Right lung (tissue), 5 donors: ENCODE data around the gene TBC1D14. TPM values are rescaled to one million over a fixed set of nuclear protein-coding genes. Genes with fewer than 3 reads are reported as not detected.
"Not testable (repeated sequence)": the region's sequence is repeated elsewhere in the genome, so short reads cannot be mapped to it uniquely, and the experiment has no call there.

Source experiments
- DNase-seq, 2 donors: peaks; one replicate each; pipeline ENCODE4 v3.0.0-alpha.2; 2013
- polyA plus RNA-seq, 5 donors: library from polyadenylated mRNA; unstranded; fragments of 120-200 nt; gene quantifications; one replicate each; pipeline versions ENCODE4 v1.2.1 to v1.2.3, GENCODE V29; 2013; ENCODE audit warnings: inconsistent platforms in 1 of 5, low replicate concordance in 1 of 5; ENCODE audit not compliant: insufficient read length in 5 of 5, insufficient read depth in 1 of 5

Gene TBC1D14
- polyA plus RNA-seq, 5 donors, result 40.7 to 46.0 (median 45.3) TPM

DNA sequence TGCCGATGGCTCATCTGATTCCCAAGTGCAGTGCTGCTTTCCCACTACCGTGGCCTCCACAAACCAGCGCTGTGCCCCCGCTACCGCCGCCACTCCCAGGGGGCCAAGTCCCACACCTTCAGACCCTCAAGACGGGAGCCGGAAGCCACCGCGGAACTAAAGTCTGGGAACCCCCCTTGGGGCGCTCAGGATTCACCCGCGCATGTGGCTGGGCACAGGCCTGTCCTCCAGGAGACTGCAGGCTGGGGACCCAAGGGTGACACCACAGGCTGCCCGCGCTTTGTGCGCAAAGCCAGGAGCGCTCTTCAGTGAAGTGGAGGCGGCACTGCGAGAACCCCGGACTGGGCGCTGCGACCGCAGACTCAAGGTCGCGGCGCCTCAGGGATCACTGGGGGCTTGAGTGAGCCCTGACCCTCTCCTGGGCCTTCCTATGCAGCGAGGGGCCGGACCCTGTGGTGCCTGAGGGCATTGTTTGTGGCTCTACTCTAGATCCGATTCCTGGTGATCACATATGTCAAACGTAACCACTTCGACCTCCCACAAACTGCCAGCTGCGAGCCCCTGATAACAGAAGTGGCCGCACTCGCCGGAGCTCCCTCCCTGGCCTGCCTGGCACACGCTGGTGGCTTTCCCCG lies 20.4 kb upstream of the TBC1D14 start:
- DNase-seq, result no peak

DNA sequence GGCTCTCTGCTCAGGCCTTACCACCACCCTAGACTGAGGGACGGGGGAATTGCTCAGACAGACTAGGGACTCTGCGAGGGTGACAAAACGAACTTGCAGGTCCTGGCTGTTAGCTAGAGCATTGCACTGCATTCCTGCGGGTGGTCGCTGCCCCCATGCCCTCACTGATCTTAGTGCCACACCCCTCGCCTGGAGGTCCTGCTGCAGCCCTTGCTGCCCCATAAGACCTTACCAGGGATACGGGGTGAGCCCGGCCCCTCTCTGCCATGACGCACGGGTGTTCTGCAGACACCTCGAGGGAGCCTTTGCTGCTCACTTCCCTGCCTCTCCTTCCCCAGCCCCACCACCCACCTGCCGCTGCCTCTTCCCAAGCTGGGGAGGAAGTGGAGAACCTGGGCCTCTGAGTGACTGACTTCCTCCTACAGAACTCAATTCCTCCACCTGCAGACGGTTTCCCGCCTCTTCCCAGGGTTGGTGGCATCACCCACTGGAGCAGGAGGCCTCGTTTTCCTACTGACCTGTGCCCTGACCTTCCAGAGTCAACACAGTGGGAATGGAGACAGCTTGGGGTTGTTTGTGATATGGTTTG lies 19.8 kb upstream of the TBC1D14 start:
- no peak for DNase-seq

DNA sequence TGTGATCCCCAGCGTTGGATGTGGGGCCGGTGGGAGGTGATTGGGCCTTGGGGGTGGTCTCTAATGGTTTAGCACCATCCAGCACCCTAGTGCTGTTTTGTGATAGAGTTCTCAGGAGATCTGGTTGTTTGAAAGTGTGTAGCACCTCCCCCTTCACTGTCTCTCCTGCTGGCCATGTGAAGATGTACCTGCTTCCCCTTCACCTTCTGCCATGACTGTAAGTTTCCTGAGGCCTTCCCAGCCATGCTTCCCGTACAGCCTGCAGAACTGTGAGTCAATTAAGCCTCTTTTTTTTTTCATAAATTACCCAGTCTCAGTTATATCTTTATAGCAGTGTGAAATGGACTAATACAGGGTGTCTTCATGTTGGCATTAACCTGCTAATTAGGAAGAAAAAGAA lies 19.3 kb upstream of the TBC1D14 start:
- no peak for DNase-seq

DNA sequence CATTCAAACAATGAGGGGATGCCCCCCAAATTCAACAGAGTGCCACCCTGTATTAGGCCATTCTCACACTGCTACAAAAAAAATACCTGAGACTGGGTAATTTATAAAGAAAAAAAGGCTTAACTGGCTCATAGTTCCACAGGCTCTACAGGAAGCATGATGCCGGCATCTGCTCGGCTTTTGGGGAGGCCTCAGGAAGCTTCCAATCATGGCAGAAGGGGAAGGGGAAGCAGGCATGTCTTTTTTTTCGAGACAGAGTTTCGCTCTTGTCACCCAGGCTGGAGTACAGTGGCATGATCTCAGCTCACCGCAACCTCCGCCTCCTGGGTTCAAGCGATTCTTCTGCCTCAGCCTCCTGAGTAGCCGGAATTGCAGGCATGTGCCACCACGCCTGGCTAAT lies 18.7 kb upstream of the TBC1D14 start:
- DNase-seq, result not testable (repeated sequence)

DNA sequence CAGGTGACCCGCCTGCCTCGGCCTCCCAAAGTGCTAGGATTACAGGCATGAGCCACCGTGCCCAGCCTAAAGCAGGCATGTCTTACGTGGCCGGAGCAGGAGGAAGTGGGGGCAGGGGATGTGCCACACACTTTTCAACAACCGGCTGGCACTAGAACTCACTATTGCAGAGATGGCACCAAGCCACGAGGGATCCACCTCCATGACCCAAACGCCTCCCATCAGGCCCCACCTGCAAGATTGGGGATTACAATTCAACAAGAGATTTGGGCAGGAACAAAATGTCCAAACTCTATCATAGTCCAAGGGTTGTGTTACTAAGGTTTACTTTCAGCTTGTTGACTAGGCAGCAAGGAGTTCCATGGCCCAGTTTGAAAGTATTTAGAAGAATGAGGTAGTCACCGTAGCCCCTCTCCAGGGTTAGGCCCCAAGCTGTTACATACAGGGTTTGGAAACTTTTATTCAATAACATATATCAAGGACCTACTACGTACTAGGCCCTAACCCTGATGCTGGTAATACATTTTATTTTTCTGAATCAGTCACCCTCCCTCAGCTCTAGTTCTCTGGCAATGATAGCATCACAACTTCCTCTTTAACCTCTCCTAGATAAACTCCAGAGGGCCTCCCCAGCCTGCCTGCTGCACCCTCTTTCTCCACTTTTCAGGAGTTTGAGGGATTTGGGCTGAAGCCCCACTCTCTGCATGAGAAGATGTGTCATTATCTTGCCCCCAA lies 18.0 kb upstream of the TBC1D14 start:
- no peak for DNase-seq

DNA sequence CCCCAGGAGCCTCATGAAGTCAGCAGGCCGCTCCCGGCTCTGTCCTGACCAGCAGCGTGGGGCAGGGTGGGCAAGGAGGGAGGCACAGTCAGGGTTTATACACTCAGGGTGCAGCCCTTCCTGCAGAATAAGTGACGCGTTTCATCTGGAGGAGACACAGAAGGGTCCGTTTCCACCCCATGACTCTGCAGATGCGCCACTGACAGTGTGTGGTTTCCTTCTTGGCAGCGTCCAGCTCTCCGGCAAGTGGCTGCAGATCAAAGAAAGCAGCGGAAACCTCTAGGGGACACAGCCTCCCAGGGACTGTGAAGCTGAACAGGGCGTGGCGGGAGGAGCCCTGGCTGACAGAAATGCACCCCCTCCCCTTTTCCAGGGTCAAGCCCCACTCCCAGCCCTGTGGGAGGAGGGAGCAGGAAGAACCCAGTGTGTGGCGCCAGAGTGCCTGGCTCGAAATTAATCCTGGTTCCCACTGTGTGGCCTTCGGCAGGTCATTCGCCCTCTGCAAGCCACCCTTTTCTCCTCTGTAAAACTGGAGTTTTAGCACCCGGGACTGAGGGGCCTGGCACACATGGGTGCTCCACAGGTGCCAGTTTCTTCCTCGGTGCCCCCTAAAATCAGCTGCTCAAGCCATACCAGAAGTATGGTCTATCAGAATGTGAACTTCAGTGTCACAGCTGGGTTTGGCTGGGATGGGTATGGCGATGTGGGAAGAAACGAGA lies 17.3 kb upstream of the TBC1D14 start:
- peak in 1 of 2 donors; percentile 47 for DNase-seq

DNA sequence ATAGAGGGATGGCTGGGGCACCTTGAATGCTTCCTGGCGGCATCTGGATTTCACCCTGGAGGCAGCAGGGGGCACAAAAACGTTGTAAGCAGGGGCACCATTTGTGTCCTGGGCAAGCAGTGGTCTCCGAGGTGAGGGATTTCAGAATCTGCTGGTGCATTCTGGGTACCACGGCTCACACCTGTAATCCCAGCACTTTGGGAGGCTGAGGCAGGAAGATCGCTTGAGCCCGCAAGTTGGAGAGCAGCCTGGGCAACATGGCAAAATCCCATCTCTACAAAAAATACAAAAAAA lies 16.8 kb upstream of the TBC1D14 start:
- no peak for DNase-seq

DNA sequence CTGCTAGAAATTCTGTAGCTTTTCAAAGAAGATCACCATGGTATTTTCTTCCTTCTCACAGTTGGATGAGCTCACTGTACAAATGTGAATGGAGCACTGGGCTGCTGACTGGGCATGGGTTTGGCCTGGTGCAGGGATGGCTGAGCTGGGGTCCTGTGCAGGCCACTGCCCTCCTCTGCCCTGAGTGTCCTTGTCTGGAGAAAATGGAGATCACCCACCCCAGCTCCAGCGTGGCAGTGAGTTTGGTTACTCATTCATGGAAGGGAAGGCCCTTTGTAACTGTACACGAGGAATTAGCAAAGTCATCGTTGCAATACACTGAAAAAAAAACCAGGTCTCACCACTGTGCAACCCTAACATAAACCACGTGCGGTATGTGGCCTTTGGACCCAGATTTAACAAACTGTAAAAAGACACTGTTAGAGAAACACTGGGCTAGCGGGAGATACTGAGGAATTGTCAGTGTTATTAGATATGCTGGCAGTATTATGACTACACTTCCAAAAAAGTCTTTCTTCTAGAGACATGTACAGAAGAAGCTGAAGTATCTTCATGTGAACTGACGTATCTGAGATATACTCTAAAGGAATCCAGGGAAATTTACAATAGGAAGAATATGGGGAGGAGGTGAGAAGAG lies 16.1 kb upstream of the TBC1D14 start:
- no peak for DNase-seq

DNA sequence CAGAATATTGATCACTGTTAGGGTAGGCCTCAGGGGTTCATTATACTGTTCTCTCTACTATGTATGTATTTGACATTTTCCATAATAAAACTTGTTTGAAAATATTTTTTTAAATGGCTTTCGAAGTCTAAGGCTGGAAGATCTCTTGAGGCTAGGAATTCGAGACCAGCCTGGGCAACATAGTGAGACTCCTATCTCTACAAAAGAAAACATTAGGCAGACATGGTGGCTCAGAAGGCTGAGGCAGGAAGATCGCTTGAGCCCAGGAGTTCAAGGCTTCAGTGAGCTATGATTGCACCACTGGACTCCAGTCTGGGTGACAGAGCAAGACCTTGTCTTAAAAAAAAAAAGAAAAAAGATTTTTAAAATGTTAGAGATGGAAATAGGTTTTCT lies 15.5 kb upstream of the TBC1D14 start:
- DNase-seq, result no peak

DNA sequence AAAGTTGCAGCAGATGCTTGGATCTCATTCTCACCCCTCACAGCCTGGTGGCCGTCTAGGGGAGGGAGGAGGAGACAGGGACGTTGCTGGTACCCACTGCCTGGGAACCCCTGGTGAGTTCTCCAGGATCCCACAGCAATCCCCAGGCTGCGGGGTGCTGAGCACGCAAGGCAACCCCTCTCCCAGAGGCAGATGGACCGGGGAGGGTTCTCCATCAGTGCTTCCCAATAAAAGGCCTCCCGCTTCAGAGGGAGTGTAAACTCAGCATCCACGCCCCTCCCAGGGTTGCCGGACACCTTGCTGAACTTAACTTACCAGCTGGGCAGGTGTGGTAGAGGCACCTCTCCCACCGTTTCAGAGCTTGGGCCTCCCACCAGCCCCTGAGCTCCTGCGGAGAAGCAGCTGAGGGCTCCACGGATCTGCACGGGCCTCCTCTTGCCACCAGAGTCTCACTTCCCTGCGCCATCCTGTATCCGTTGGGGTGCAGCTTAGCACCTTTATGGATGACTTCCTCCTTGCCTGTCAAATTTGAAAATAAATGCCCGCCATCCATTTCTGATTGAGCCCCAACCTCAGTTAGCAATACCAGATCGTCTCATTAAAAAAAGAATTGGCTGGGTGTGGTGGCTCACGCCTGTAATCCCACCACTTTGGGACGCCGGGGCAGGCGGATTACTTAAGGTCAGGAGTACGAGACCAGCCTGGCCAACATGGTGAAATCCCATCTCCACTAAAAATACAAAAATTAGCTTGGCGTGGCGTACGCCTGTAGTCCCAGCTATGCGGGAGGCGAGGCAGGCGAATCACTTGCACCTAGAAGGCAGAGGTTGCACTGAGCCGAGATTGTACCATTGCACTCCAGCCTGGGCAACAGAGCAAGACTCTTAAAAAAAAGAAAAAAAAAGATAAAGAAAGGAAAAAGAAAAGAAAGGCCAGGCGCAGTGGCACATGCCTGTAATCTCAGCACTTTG lies 14.8 kb upstream of the TBC1D14 start:
- no peak for DNase-seq

DNA sequence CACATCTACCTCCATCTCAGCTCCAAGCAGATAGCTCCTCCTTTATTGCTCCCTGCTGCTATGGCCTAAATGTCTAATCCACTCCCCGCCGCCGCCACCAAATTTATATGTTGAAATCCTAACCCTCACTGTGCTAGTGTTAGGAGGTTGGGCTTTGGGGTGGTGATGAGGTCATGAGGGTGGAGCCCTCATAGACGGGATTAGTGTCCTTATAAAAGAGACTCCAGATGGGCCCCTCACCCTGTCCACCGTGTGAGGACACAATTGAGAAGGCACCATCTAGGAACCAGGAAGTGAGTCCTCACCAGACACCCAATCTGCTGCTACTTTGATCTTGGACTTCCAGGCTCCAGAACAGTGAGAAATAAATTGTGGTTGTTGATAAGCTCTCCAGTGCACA lies 13.6 kb upstream of the TBC1D14 start:
- DNase-seq, result no peak

DNA sequence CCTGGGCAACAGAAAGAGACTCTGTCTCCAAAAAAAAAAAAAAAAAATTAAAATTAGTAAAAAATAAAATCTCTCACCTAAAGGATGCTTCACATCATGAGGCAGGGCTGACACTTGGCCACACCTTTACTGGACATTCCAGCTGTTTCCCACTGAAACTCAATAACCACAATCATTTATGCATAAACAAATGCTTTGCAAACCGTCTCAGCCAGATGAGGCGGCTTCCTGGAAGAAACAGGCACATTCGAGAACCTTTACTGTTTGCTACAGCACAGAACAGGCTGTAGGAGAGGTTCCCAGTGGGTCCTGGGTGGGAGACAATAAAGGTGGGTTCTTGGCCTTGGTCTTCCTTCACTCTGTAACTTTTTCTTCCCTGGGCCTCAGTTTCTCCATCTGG lies 10.9 kb upstream of the TBC1D14 start:
- no peak for DNase-seq

DNA sequence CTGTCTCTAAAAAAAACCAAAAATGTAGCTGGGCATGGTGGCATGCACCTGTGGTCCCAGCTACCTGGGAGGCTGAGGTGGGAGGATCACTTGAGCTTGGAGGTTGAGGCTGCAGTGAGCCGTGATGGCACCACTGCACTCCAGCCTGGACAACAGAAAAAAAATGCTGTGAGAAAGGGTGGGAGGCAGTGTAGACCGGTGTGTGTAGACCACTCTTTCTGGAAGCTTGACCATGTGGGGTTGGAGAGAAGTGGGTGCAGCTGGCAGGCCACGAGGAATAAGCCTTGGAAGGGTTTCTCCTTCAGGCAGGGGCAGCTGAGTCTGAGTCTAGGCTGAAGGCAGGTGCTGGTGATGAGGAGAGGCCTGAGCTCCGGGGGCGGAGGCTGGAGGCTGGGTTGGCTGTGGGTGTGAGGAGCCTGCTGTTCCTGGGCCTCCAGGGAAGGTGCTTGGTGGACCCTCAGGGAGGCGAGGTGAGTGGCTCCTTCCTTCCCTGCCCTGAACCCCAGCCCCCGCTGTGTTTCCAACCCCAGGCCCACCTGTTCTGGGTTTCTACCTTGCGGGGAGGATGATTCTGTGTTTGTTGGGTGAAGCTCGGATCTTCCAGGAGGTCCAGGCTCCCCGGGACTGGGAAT lies 9.3 kb upstream of the TBC1D14 start:
- DNase-seq, result no peak

DNA sequence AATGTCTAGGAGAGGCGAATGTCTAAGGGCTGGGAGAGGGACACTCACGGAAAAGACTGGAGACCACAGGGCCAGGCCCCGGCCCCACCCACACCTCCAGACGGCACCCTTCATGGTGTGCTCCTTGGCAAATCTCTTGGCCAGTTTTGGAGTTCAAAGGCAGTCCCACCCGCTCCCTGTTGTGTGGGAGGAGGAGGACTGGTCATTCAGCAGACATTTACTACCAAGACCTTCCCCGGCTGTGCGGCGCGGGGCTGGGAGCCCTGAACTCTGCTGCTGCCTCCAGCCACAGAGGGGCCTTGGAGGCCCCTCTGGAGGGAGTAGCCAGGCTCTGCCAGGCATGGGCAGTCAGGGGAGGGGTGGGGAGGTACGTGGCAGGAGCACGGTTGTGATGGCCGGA lies 8.7 kb upstream of the TBC1D14 start:
- DNase-seq, result no peak

DNA sequence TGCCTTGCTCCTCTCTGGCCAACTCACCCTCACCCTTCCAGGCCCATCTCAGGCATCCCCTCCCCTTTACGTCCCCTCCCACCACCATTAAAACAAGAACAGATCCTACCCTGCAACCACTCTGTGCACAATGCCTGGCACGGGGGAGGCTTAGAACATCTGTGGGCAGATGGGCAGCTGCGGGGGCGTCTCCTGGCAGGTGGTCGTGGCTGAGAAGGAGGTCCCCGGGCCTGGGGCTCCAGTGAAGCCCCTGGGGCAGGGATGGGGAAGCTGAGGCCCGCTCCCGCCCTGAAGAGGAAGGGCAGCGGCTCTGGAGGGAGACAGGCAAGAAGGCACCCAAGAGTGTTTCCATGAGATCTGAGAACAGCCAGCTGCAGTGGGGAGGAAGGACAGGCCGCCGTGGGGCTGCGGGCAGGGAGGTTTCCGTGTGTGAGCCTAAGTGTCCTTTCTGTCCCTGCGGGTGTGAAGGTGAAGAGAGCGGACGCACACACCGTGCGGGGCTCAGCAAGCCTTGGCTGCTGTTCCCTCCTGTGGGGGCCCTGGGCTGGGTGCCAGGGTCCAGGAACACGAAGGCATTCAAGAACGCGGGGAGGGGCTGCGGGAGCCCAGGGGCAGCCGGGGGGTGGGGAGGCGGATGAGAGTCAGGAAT lies 7.8 kb upstream of the TBC1D14 start:
- DNase-seq, result no peak

DNA sequence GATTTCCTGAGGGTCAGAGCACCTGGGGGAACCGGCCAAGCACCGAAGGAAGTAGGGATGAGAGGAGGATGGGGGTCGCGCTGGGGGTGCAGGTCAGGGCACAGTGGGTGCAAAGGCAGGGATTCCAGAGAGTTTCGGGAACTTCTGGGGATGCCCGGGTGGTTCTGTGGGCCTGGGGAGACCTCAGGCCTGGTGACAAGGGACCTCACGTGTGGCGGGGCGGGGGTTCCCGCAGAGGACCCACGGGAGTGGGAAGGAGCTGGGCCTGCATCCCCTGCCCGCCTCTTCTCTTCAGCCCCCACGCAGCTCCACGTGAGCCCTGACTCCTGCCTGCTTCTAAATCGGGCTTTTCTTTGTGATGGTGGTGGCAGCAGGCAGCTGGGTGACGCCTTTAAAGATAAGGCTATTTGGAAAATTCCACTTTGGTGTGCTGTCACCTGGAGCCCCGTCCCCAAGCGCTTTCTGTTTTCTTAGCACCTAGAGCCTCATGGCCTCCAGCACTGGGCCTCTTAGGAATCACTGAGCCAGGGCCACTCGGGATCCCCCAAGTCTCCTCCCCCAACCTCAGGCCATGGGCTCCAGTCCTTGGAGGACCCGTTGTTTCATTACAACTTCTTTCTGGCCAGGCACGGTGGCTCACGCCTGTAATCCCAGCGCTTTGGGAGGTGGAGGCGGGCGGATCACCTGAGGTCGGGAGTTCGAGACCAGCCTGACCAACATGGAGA lies 7.1 kb upstream of the TBC1D14 start:
- no peak for DNase-seq

DNA sequence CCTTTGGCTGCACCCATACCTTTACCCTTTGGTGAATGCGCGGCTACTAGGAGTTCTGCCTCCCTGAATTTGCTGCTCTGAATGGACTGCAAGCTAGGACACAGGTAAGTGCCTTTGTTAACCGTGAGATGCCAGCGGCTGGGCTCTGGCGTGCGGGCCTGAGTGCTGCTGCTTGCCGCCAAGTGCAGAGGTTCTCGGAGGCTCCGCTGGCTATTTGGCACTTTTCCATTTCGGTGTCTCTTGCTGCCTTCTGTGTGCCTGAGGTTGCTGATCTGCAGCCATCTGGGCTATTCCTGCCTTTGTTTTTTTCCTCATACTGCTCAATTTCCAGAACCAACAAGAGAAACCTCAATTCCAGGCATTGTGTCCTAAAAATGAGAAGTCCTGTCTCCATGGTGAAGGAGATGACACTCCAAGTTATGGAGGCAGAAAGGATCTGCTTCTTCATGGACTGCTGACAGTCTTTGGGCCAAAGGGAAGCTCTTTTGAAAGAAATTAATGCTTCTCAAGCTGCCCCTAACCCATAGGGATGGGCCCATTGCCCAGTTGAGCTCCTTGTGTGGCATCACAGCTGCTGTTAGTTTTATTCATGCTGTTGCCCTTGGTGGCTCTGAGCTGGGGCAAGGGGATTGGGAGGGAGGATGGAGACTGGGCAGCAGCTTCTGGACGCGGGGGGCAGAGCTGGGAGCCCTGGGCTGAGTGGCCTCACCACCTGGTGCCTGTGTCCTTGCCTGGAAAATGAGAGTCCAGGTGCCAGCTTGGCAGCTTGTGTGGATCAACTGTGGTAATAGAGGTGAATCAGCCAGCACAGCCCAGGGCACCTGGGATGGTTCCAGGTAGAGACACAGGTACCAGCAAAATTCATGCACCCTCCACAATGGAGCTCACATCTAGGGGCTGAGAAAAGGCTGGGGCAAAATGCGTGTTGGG lies 3.8 kb upstream of the TBC1D14 start:
- no peak for DNase-seq

DNA sequence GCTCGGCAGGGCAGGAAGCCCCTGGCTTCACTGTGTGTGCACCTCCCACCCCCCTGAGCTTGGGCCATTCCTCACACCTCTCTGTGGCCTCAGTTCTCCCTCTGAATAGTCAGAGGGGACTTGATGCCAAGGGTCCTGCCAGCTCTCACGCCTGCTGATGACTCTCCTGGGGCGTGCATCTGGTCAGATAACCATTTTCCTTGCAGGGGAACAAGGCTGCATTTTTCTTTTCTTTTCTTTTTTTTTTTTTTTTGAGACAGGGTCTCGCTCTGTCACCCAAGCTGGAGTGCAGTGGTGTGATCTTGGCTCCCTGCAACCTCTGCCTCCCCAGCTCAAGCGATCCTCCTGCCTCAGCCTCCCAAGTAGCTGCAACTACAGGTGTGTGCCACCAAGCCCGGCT lies 3.1 kb upstream of the TBC1D14 start:
- DNase-seq, result not testable (repeated sequence)
